HFFc6 (cell line): Measurements from ENCODE around the gene SRR. TPM values are rescaled to one million over a fixed set of nuclear protein-coding genes. Genes with fewer than 3 reads are reported as not detected.

Experiments
- DNase-seq: peaks from one replicate; pipeline ENCODE4 v3.0.0-alpha.2; 2018
- H3K27ac Mint-ChIP-seq: 2 replicates; pipeline ENCODE4 v1.8.0; 2020; ENCODE audit warnings: mild to moderate bottlenecking, mixed read lengths
- H3K27me3 Mint-ChIP-seq: 2 replicates; pipeline ENCODE4 v1.8.0; 2021; ENCODE audit warnings: mild to moderate bottlenecking, moderate library complexity, mixed read lengths; ENCODE audit not compliant: insufficient read depth
- H3K36me3 Mint-ChIP-seq: 2 replicates; pipeline ENCODE4 v1.8.0; 2021; ENCODE audit warnings: low read depth, mixed read lengths
- H3K4me1 Mint-ChIP-seq: 2 replicates; pipeline ENCODE4 v1.8.0; 2020; ENCODE audit warnings: low read depth, mixed read lengths
- H3K4me3 Mint-ChIP-seq: 2 replicates; pipeline ENCODE4 v1.8.0; 2020; ENCODE audit warnings: mild to moderate bottlenecking, moderate library complexity, mixed read lengths
- H3K9me3 Mint-ChIP-seq: 2 replicates; pipeline ENCODE4 v1.8.0; 2020; ENCODE audit warnings: mild to moderate bottlenecking, mixed read lengths
- total RNA-seq, 6 experiments: library from RNA; stranded (reverse); fragmentation: NEBNext Ultra II Directional; extraction: Animal tissue kit (Norgen Biotek cat#: 25700); gene quantifications; 2 replicates in 1 of 6; 3 replicates in 5 of 6; pipeline ENCODE4 v1.2.3, GENCODE V29; 2021
- TF ChIP-seq, protein P1 (sequence below): fragments of 200-600 bp; sonication (generic); IDR thresholded peaks from 2 replicates; pipeline ENCODE4 v1.5.0; 2021; ENCODE audit warnings: antibody characterized with exemption, mild to moderate bottlenecking

The SRR gene
- total RNA-seq, 6 experiments from 2014 or later: 18.5 to 29.7 (median 21.8) TPM

DNA sequence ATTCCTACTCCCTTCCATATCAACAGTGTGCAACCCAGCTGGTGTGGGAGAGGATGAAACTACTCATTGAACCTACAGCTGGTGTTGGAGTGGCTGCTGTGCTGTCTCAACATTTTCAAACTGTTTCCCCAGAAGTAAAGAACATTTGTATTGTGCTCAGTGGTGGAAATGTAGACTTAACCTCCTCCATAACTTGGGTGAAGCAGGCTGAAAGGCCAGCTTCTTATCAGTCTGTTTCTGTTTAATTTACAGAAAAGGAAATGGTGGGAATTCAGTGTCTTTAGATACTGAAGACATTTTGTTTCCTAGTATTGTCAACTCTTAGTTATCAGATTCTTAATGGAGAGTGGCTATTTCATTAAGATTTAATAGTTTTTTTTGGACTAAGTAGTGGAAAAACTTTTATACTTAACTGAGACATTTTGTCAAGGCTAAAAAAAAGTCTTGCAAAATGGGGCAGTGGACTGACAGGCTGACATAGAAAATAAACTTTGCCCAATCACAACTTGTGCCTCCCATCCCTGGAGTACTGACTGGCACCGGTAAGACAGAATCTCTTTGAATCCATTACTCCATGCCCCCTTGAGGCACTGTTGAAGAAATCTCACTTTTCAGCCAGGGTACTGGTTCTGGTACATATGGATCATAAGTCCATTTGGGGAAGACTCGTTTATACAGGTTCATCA, 20.0 kb downstream of the SRR start:
- no peak for DNase-seq
- Mint-ChIP-seq H3K27ac (no peak overlapping the region; the same call in 1 of the 2 replicates), H3K9me3 (no peaks in the 10 kb centered on the region), H3K36me3 (peaks cover 42% of the 10 kb centered on the region), H3K27me3 (peaks cover 3% of the 10 kb centered on the region; the same call in 1 of the 2 replicates), H3K4me3 (no peak overlapping the region), H3K4me1 (no peaks in the 10 kb centered on the region)
- TF ChIP-seq, protein P1, sequence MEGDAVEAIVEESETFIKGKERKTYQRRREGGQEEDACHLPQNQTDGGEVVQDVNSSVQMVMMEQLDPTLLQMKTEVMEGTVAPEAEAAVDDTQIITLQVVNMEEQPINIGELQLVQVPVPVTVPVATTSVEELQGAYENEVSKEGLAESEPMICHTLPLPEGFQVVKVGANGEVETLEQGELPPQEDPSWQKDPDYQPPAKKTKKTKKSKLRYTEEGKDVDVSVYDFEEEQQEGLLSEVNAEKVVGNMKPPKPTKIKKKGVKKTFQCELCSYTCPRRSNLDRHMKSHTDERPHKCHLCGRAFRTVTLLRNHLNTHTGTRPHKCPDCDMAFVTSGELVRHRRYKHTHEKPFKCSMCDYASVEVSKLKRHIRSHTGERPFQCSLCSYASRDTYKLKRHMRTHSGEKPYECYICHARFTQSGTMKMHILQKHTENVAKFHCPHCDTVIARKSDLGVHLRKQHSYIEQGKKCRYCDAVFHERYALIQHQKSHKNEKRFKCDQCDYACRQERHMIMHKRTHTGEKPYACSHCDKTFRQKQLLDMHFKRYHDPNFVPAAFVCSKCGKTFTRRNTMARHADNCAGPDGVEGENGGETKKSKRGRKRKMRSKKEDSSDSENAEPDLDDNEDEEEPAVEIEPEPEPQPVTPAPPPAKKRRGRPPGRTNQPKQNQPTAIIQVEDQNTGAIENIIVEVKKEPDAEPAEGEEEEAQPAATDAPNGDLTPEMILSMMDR: no peak

DNA sequence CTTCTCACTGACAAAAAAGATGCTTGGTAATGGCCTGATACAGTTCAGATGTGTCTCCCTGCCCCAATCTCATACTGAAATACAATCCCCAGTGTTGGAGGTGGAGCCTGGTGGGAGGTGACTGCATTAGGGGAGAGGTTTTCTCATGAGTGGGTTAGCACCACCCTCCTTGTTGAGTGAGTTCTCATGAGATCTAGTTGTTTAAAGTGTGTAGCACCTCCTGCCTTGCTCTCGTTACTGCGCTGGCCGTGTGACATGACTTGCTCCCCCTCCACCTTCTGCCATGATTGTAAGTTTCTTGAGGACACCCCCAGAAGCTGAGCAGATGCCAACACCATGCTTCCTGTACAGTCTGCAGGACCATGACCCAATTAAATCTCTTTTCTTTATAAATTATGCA, 27.6 kb downstream of the SRR start:
- H3K4me1 Mint-ChIP-seq: peaks cover 20% of the 10 kb centered on the region
- no peak overlapping the region for H3K4me3 Mint-ChIP-seq
- H3K36me3 Mint-ChIP-seq: peaks cover 35% of the 10 kb centered on the region
- H3K9me3 Mint-ChIP-seq: no peaks in the 10 kb centered on the region
- H3K27me3 Mint-ChIP-seq: no peaks in the 10 kb centered on the region
- DNase-seq: no peak
- TF ChIP-seq, protein P1: no peak
- H3K27ac Mint-ChIP-seq: no peak overlapping the region

DNA sequence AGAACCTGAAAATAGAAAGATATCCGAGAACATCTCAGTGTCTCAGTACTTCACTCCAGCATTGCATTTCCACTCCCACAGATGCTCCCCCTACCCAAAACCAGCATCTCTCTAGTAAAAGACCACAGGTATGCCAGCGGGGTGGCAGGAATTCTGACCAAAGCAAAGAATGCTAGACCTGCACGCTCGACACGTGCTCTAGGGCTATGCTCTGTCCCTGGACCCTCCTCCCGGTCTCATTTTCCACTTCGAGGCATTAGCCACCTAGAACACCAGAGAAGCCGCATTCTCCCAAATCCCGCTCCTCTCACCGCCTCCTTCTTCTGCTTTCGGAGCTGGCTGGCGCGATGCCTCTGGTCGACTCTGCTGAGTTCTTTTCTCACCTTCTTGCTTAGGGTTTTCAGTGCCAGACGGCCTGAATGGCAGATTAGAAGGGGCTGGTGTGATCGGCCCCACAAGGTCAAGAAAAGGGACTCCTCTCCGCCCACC, 32.0 kb downstream of the SRR start:
- DNase-seq: no peak
- H3K4me3 Mint-ChIP-seq: peak overlapping the region; percentile 99

DNA sequence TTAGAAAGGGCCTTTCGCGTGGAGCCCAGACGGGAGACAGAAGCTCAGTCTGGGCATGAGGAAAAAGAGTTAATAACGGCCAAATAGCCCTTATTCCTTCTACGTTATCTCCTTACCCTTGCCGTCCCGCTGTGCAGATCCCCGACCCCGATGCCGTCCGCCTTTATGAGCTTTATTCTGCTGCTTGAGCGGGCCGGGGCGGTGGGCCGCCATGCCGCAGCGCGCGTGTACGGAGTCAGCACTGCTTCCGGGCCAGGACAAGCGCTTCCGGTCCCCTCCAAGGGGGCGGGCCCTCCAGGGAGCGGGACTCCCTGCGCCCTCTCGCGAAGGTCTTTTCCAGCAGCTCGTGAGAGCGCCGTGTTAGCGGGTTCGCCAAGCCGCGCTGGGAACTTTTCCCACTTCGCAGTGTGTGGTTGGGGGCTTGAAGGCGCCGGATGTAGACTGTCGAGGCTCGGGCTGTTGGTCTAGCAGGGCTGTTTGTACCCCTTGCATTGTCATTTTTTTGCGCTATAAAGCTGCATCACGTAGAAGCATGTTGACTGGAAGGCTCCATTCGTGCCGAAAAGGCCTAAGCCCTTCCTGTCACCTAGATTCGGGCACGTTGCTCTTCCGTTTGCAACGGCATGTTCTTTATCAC, 32.6 kb downstream of the SRR start, which contains the start of gene TSR1:
Gene TSR1 (minus strand): TSS at position 243 of the 637 bp plus-strand sequence. CDS start 30 bp downstream, at position 213.
- Mint-ChIP-seq H3K27me3 (no peaks in the 10 kb centered on the region), H3K36me3 (peaks cover 18% of the 10 kb centered on the region), H3K27ac (peak within 1 kb of the TSS; percentile 91), H3K9me3 (no peaks in the 10 kb centered on the region), H3K4me3 (peak within 1 kb of the TSS; percentile 99), H3K4me1 (peaks cover 30% of the 10 kb centered on the region)
- DNase-seq: peak; percentile 82
- TF ChIP-seq, protein P1: peak; percentile 47; the same call in 1 of the 2 replicates

More for the DNA sequence above, 32.0 kb downstream of the SRR start:
- peaks cover 18% of the 10 kb centered on the region for H3K36me3 Mint-ChIP-seq
- peaks cover 30% of the 10 kb centered on the region for H3K4me1 Mint-ChIP-seq
- TF ChIP-seq, protein P1: no peak
- peak overlapping the region; percentile 91 for H3K27ac Mint-ChIP-seq
- no peaks in the 10 kb centered on the region for H3K9me3 Mint-ChIP-seq
- H3K27me3 Mint-ChIP-seq: no peaks in the 10 kb centered on the region

DNA sequence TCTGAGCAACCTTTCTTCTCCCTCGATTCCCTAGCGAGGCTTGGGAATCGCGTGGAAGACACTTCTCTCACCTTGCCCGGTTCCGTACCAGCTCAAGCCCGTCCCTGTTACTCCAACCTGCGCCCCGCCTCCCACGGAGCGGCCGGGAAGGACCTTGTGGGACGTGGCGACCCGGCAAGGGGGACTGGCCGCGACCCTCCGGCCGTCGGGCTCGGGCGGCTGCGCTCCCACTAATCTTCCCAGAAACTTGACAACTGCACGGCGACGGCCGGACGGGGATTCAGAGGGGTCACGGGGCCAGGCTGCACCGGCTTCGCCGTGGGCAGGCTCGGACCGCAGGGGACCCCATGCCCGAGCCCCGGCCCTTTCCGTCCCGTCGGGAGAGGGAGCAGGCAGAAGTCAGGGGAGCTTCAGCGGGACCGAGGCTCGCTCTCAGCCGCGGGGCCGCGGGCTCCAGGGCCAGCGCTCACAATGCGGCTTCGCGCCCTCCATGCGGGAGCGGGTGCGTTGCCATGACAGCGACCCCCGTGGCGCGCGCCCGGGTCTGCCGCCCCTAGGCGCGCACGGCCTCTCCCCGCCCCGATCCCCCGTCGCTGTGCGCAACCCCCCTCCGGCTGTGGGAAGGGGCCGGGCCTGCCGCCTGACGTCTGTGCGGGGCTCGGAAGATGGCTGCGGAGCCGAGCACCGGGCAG, 33.2 kb downstream of the SRR start, which contains the start of gene SGSM2:
Gene SGSM2 (plus strand): TSS at position 650 of the 692 bp plus-strand sequence. CDS start 188 bp downstream, outside the sequence.
- peaks cover 18% of the 10 kb centered on the region for H3K36me3 Mint-ChIP-seq
- H3K9me3 Mint-ChIP-seq: no peaks in the 10 kb centered on the region
- peaks cover 30% of the 10 kb centered on the region for H3K4me1 Mint-ChIP-seq
- TF ChIP-seq, protein P1: no peak
- H3K27ac Mint-ChIP-seq: peak within 1 kb of the TSS; percentile 91
- H3K27me3 Mint-ChIP-seq: no peaks in the 10 kb centered on the region
- no peak for DNase-seq
- H3K4me3 Mint-ChIP-seq: peak within 1 kb of the TSS; percentile 99
